PC-3 (cell line): ENCODE data around the gene CASZ1.

Experiments used
- CTCF ChIP-seq: fragments of 300-600 bp; sonication (generic); conservative IDR thresholded peaks from 2 replicates; pipeline ENCODE4 v1.5.1; 2017; ENCODE audit warnings: antibody characterized with exemption, low read depth, mild to moderate bottlenecking, low read length
- EZH2 ChIP-seq: fragments of 300-600 bp; sonication (generic); IDR thresholded peaks from one replicate; pipeline ENCODE4 v1.6.1; 2017; ENCODE audit warnings: antibody characterized with exemption, mild to moderate bottlenecking, low read length; ENCODE audit not compliant: unreplicated experiment

GRCh38 chr1:10601342-10602070, 194.9 kb downstream of the CASZ1 start:
- TF ChIP-seq CTCF (no peak), EZH2 (no peak)
